ENCODE results near the gene LY9. TPM values are rescaled to one million over a fixed set of nuclear protein-coding genes. Genes with fewer than 3 reads are reported as not detected.

The LY9 gene
- polyA plus RNA-seq, 3 donors: 1.4 to 2.7 (median 1.7) TPM

- Mint-ChIP-seq H3K4me3 (peak overlapping the region; percentile 9 to 85), H3K27ac (peak overlapping the region; percentile 80 to 94 (median 91))
- H3K4me1 ChIP-seq (ENCODE audit: control insufficient read depth in 1 of 2, insufficient read depth in 2 of 2, low read length in 2 of 2): peaks cover 71 to 81% of the 10 kb centered on the region in 2 donors
Measured at GRCh38 chr1:160858507-160858906, 62.5 kb downstream of the LY9 start.

DNA sequence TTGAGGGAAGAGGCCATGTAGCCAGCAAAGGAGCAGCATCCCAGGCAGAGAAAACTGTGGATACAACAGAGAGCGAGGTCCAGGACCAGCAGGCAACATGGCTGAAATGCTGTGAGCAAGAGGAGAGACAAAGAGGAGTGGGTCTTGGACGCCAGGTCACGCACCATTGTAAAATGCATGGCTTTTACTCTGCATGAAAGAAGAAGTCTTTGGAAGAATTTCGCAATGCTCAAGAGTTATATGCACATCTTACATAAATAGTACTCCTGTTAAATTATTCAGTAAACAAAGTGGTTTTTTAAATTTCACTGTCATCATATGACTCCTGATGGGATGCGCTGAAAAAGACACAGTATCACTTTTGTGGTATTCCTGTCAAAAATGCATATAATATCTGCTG, 63.2 kb downstream of the LY9 start:
- TF ChIP-seq, protein P1, sequence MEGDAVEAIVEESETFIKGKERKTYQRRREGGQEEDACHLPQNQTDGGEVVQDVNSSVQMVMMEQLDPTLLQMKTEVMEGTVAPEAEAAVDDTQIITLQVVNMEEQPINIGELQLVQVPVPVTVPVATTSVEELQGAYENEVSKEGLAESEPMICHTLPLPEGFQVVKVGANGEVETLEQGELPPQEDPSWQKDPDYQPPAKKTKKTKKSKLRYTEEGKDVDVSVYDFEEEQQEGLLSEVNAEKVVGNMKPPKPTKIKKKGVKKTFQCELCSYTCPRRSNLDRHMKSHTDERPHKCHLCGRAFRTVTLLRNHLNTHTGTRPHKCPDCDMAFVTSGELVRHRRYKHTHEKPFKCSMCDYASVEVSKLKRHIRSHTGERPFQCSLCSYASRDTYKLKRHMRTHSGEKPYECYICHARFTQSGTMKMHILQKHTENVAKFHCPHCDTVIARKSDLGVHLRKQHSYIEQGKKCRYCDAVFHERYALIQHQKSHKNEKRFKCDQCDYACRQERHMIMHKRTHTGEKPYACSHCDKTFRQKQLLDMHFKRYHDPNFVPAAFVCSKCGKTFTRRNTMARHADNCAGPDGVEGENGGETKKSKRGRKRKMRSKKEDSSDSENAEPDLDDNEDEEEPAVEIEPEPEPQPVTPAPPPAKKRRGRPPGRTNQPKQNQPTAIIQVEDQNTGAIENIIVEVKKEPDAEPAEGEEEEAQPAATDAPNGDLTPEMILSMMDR (IDR thresholded peaks at IDR 0.05): no peak
- Mint-ChIP-seq H3K4me3 (peak overlapping the region; percentile 9 to 85), H3K27ac (peak overlapping the region; percentile 80 to 94 (median 91)), H3K4me1 (peaks cover 59% of the 10 kb centered on the region), H3K36me3 (peaks cover 5 to 6% of the 10 kb centered on the region in 2 donors), H3K9me3 (peaks cover 0 to 2% (median 0%) of the 10 kb centered on the region in 7 donors), H3K27me3 (ENCODE audit: low read depth in 3 of 3) (no peaks in the 10 kb centered on the region)
- Histone ChIP-seq H2AFZ (ENCODE audit: insufficient read depth, low read depth, low read length, poor library complexity, severe bottlenecking) (peak overlapping the region; percentile 46), H3K36me3 (replicated peaks in 1 of 2; ENCODE audit: control insufficient read depth in 1 of 2, insufficient read depth in 2 of 2, low read length in 2 of 2) (peaks cover 22 to 31% of the 10 kb centered on the region in 2 donors), H3K4me2 (replicated peaks; ENCODE audit: extremely low read depth, low read length, poor library complexity, severe bottlenecking) (peak overlapping the region; percentile 57), H3K9ac (ENCODE audit: insufficient read depth, low read length, poor library complexity, severe bottlenecking) (no peak overlapping the region), H3K27ac (ENCODE audit: low read depth in 1 of 2, low read length in 2 of 2) (peak overlapping the region; percentile 68 to 77), H4K20me1 (ENCODE audit: insufficient read depth, low read length) (peaks cover 26% of the 10 kb centered on the region), H3K4me1 (ENCODE audit: control insufficient read depth in 1 of 2, insufficient read depth in 2 of 2, low read length in 2 of 2) (peaks cover 78 to 88% of the 10 kb centered on the region in 2 donors), H3K27me3 (ENCODE audit: control insufficient read depth in 2 of 2, insufficient read depth in 2 of 2, low read length in 2 of 2) (no peaks in the 10 kb centered on the region), H3K9me3 (replicated peaks in 1 of 2; ENCODE audit: control insufficient read depth in 1 of 2, insufficient read depth in 1 of 2, low read length in 2 of 2) (no peaks in the 10 kb centered on the region), H3K4me3 (replicated peaks in 1 of 3; ENCODE audit: low read depth in 2 of 3, low read length in 3 of 3) (peak overlapping the region in 1 of 3 experiments; percentile 43), H3K79me2 (ENCODE audit: insufficient read depth, low read length) (peaks cover 70% of the 10 kb centered on the region)
- WGBS (ENCODE audit: insufficient coverage): 86% methylated on average over 1 of the region's 5 CpGs
- DNase-seq: peak; percentile 64 to 89 (median 75)
- intact Hi-C loops (cut with micrococcal nuclease): no loop called here

More at GRCh38 chr1:160858507-160858906, 62.5 kb downstream of the LY9 start:
- TF ChIP-seq, protein P1 (IDR thresholded peaks at IDR 0.05): no peak
- Histone ChIP-seq H3K9ac (ENCODE audit: insufficient read depth, low read length, poor library complexity, severe bottlenecking) (no peak overlapping the region), H3K36me3 (replicated peaks in 1 of 2; ENCODE audit: control insufficient read depth in 1 of 2, insufficient read depth in 2 of 2, low read length in 2 of 2) (peaks cover 26 to 38% of the 10 kb centered on the region in 2 donors), H3K27ac (ENCODE audit: low read depth in 1 of 2, low read length in 2 of 2) (peak overlapping the region; percentile 68 to 77), H3K4me3 (replicated peaks in 1 of 3; ENCODE audit: low read depth in 2 of 3, low read length in 3 of 3) (peak overlapping the region in 1 of 3 experiments; percentile 43), H3K27me3 (ENCODE audit: control insufficient read depth in 2 of 2, insufficient read depth in 2 of 2, low read length in 2 of 2) (no peaks in the 10 kb centered on the region), H4K20me1 (ENCODE audit: insufficient read depth, low read length) (peaks cover 30% of the 10 kb centered on the region), H2AFZ (ENCODE audit: insufficient read depth, low read depth, low read length, poor library complexity, severe bottlenecking) (peak overlapping the region; percentile 8), H3K9me3 (replicated peaks in 1 of 2; ENCODE audit: control insufficient read depth in 1 of 2, insufficient read depth in 1 of 2, low read length in 2 of 2) (no peaks in the 10 kb centered on the region), H3K79me2 (ENCODE audit: insufficient read depth, low read length) (peaks cover 76% of the 10 kb centered on the region), H3K4me2 (replicated peaks; ENCODE audit: extremely low read depth, low read length, poor library complexity, severe bottlenecking) (peak overlapping the region; percentile 57)
- intact Hi-C loops (cut with micrococcal nuclease): no loop called here
- WGBS (ENCODE audit: insufficient coverage): 33% methylated on average over 1 of the region's 3 CpGs
- Mint-ChIP-seq H3K9me3 (peaks cover 0 to 2% (median 0%) of the 10 kb centered on the region in 7 donors), H3K4me1 (peaks cover 54% of the 10 kb centered on the region), H3K27me3 (ENCODE audit: low read depth in 3 of 3) (peaks cover 0 to 3% (median 0%) of the 10 kb centered on the region in 3 donors), H3K36me3 (peaks cover 12 to 13% of the 10 kb centered on the region in 2 donors)
- peak in 1 of 3 donors; percentile 28 for DNase-seq

All from CD14-positive monocyte (primary cell).